H9 (cell line): ENCODE measurements around the gene STK38L. TPM values are rescaled to one million over a fixed set of nuclear protein-coding genes. Genes with fewer than 3 reads are reported as not detected.

ENCODE experiments used
- DNase-seq: peaks from one replicate; pipeline ENCODE4 v3.0.0-alpha.2; 2017
- H2AFZ ChIP-seq: one replicate; pipeline ENCODE4 v1.6.1; 2013; ENCODE audit warnings: mild to moderate bottlenecking, low read length, control low read depth, moderate library complexity
- H2AK5ac ChIP-seq: 2 replicates; pipeline ENCODE4 v1.6.1; 2013; ENCODE audit warnings: low read length, control low read depth, mixed read lengths; ENCODE audit not compliant: insufficient read length
- H2BK120ac ChIP-seq: one replicate; pipeline ENCODE4 v1.6.1; 2013; ENCODE audit warnings: low read depth, mild to moderate bottlenecking, low read length, control low read depth, inconsistent platforms; ENCODE audit not compliant: poor library complexity, severe bottlenecking
- H2BK12ac ChIP-seq: 2 replicates; pipeline ENCODE4 v1.6.1; 2013; ENCODE audit warnings: low read length, control low read depth, mixed read lengths, low read depth; ENCODE audit not compliant: insufficient read length
- H2BK15ac ChIP-seq: 2 replicates; pipeline ENCODE4 v1.6.1; 2013; ENCODE audit warnings: low read depth, low read length, control low read depth
- H2BK20ac ChIP-seq: one replicate; pipeline ENCODE4 v1.6.1; 2013; ENCODE audit warnings: low read depth, mild to moderate bottlenecking, low read length, control low read depth, inconsistent platforms; ENCODE audit not compliant: poor library complexity, severe bottlenecking
- H2BK5ac ChIP-seq: 2 replicates; pipeline ENCODE4 v1.6.1; 2013; ENCODE audit warnings: low read length, control low read depth, mixed read lengths; ENCODE audit not compliant: insufficient read length
- H3K14ac ChIP-seq: 2 replicates; pipeline ENCODE4 v1.6.1; 2013; ENCODE audit warnings: low read length, control low read depth; ENCODE audit not compliant: insufficient read depth
- H3K18ac ChIP-seq: 2 replicates; pipeline ENCODE4 v1.6.1; 2013; ENCODE audit warnings: low read depth, mild to moderate bottlenecking, mixed read lengths, low read length, control low read depth; ENCODE audit not compliant: insufficient read length
- H3K23ac ChIP-seq: 2 replicates; pipeline ENCODE4 v1.6.1; 2013; ENCODE audit warnings: low read length, control low read depth, mixed read lengths, low read depth; ENCODE audit not compliant: insufficient read length
- H3K23me2 ChIP-seq: 2 replicates; pipeline ENCODE4 v1.6.1; 2013; ENCODE audit warnings: low read depth, mild to moderate bottlenecking, mixed read lengths, low read length, control low read depth; ENCODE audit not compliant: insufficient read length, poor library complexity, severe bottlenecking
- H3K27ac ChIP-seq: 2 replicates; pipeline ENCODE4 v1.5.1; 2013; ENCODE audit warnings: low read length, control low read depth, mixed read lengths, low read depth; ENCODE audit not compliant: insufficient read length
- H3K27me3 ChIP-seq: 2 replicates; pipeline ENCODE4 v1.6.1; 2013; ENCODE audit warnings: low read length, control low read depth, inconsistent platforms; ENCODE audit not compliant: insufficient read depth
- H3K4ac ChIP-seq: 2 replicates; pipeline ENCODE4 v1.6.1; 2013; ENCODE audit warnings: low read depth, mild to moderate bottlenecking, control low read depth, inconsistent platforms, low read length, moderate library complexity
- H3K4me1 ChIP-seq: 2 replicates; pipeline ENCODE4 v1.6.1; 2013; ENCODE audit warnings: low read length, control low read depth, inconsistent platforms; ENCODE audit not compliant: insufficient read depth
- H3K4me2 ChIP-seq: 2 replicates; pipeline ENCODE4 v1.6.1; 2013; ENCODE audit warnings: low read length, control low read depth, mixed read lengths; ENCODE audit not compliant: insufficient read length, insufficient read depth
- H3K56ac ChIP-seq: 2 replicates; pipeline ENCODE4 v1.6.1; 2013; ENCODE audit warnings: low read depth, mild to moderate bottlenecking, mixed read lengths, low read length, control low read depth; ENCODE audit not compliant: insufficient read length
- H3K79me1 ChIP-seq: 2 replicates; pipeline ENCODE4 v1.6.1; 2013; ENCODE audit warnings: low read depth, mild to moderate bottlenecking, moderate library complexity, low read length, control low read depth, inconsistent platforms; ENCODE audit not compliant: insufficient read depth, poor library complexity, severe bottlenecking
- H3K79me2 ChIP-seq: 2 replicates; pipeline ENCODE4 v1.6.1; 2013; ENCODE audit warnings: low read length, control low read depth, inconsistent platforms; ENCODE audit not compliant: insufficient read depth
- H3K9ac ChIP-seq: 2 replicates; pipeline ENCODE4 v1.6.1; 2013; ENCODE audit warnings: low read length, control low read depth, mixed read lengths; ENCODE audit not compliant: insufficient read length; ENCODE audit errors: extremely low read depth
- H3K9me3 ChIP-seq: one replicate; pipeline ENCODE4 v1.6.1; 2013; ENCODE audit warnings: low read depth, low read length, inconsistent platforms; ENCODE audit not compliant: control insufficient read depth
- H3T11ph ChIP-seq: one replicate; pipeline ENCODE4 v1.6.1; 2013; ENCODE audit warnings: mild to moderate bottlenecking, low read length, control low read depth, inconsistent platforms
- H4K20me1 ChIP-seq: one replicate; pipeline ENCODE4 v1.6.1; 2013; ENCODE audit not compliant: control insufficient read depth, insufficient read length, insufficient read depth
- H4K5ac ChIP-seq: 2 replicates; pipeline ENCODE4 v1.6.1; 2013; ENCODE audit warnings: low read depth, mild to moderate bottlenecking, mixed read lengths, low read length, control low read depth; ENCODE audit not compliant: insufficient read length
- H4K8ac ChIP-seq: replicated peaks from 2 replicates; pipeline ENCODE4 v1.6.1; 2013; ENCODE audit warnings: low read length, control low read depth, mixed read lengths, low read depth; ENCODE audit not compliant: insufficient read length
- H4K91ac ChIP-seq: 2 replicates; pipeline ENCODE4 v1.6.1; 2013; ENCODE audit warnings: low read depth, mild to moderate bottlenecking, moderate library complexity, mixed read lengths, low read length, control low read depth; ENCODE audit not compliant: insufficient read length
- H3K27ac Mint-ChIP-seq, 3 experiments: 2 replicates in 2 of 3; 3 replicates in 1 of 3; pipeline ENCODE4 v1.8.0; 2020 to 2021; ENCODE audit warnings: mixed read lengths in 3 of 3, mild to moderate bottlenecking in 1 of 3, moderate library complexity in 1 of 3
- H3K27me3 Mint-ChIP-seq: 2 replicates; pipeline ENCODE4 v1.8.0; 2021; ENCODE audit warnings: low read depth, mild to moderate bottlenecking, moderate library complexity, mixed read lengths
- H3K36me3 Mint-ChIP-seq, 3 experiments: 2 replicates in 2 of 3; 3 replicates in 1 of 3; pipeline ENCODE4 v1.8.0; 2020 to 2021; ENCODE audit warnings: low read depth in 3 of 3, mixed read lengths in 3 of 3; ENCODE audit not compliant: insufficient read depth in 1 of 3
- H3K4me1 Mint-ChIP-seq, 2 experiments: 2 replicates each; pipeline ENCODE4 v1.8.0; 2020; ENCODE audit warnings: mixed read lengths in 2 of 2
- H3K4me3 Mint-ChIP-seq, 2 experiments: 2 replicates in 1 of 2; 3 replicates in 1 of 2; pipeline ENCODE4 v1.8.0; 2020 to 2021; ENCODE audit warnings: mild to moderate bottlenecking in 2 of 2, mixed read lengths in 2 of 2, moderate library complexity in 1 of 2
- H3K9me3 Mint-ChIP-seq, 2 experiments: 2 replicates in 1 of 2; 3 replicates in 1 of 2; pipeline ENCODE4 v1.8.0; 2020; ENCODE audit warnings: mild to moderate bottlenecking in 2 of 2, mixed read lengths in 2 of 2, moderate library complexity in 1 of 2
- CTCF ChIP-seq: fragments of 200-600 bp; sonication (generic); conservative IDR thresholded peaks from 3 replicates; pipeline ENCODE4 v1.8.0; 2021; ENCODE audit warnings: antibody characterized with exemption, mild to moderate bottlenecking
- WGBS: extraction: QIAGEN DNeasy Blood & Tissue Kit; methylation state at CpG from one replicate; pipeline ENCODE4 v1.1.7; 2013; ENCODE audit warnings: missing lambda C conversion rate, low lambda C conversion rate, mixed read lengths; ENCODE audit not compliant: insufficient read length; ENCODE audit errors: extremely low coverage; 5-methylcytosine and 5-hydroxymethylcytosine counted together
- total RNA-seq: library from RNA; stranded (reverse); gene quantifications from 2 replicates; pipeline ENCODE4 v1.2.1, GENCODE V29; 2021

STK38L gene
- total RNA-seq, 1 experiment from 2014 or later = 44.9 TPM

- Histone ChIP-seq H2AFZ (peak overlapping the region; percentile 44), H3K27ac (no peak overlapping the region), H2BK15ac (no peak overlapping the region), H3K56ac (no peak overlapping the region), H3K4me2 (peak overlapping the region; percentile 71), H2BK120ac (no peak overlapping the region), H3K9me3 (no peaks in the 10 kb centered on the region), H4K8ac (no peak overlapping the region), H2BK12ac (no peak overlapping the region), H3K9ac (peak overlapping the region; percentile 6), H4K91ac (no peak overlapping the region), H2BK20ac (no peak overlapping the region), H3K79me2 (0 out of 2 replicates have a peak, but pooled peaks cover 2% of the 10 kb centered on the region), H3K18ac (no peak overlapping the region), H3K4me1 (no peaks in the 10 kb centered on the region; the same call in none of the 2 replicates), H4K5ac (no peak overlapping the region), H2AK5ac (no peak overlapping the region), H3K23me2 (peaks cover 8% of the 10 kb centered on the region), H3K14ac (peak overlapping the region; percentile 67), H3K4ac (no peak overlapping the region), H3K27me3 (peaks cover 10% of the 10 kb centered on the region; the same call in 1 of the 2 replicates), H3K23ac (no peak overlapping the region), H3K79me1 (peaks cover 3% of the 10 kb centered on the region), H4K20me1 (no peaks in the 10 kb centered on the region), H2BK5ac (no peak overlapping the region), H3T11ph (no peak overlapping the region)
- Mint-ChIP-seq H3K4me3 (peak overlapping the region; percentile 81 to 92), H3K36me3 (no peaks in the 10 kb centered on the region), H3K27me3 (peaks cover 31% of the 10 kb centered on the region), H3K9me3 (no peaks in the 10 kb centered on the region), H3K4me1 (peaks cover 23 to 31% of the 10 kb centered on the region in 2 experiments), H3K27ac (no peak overlapping the region; a peak in 1 of 7 replicates)
- TF ChIP-seq CTCF = no peak
- no CpG with 5 or more reads among the region's 40 CpGs for WGBS
- DNase-seq = peak; percentile 56
Observed at GRCh38 chr12:27333403-27334009, 89.4 kb downstream of the STK38L start.
